ENCODE data around the gene ZC3H12C. TPM values are rescaled to one million over a fixed set of nuclear protein-coding genes. Genes with fewer than 3 reads are reported as not detected.
A peak's percentile ranks its signal among the peaks of the same experiment; 100 is the strongest.
"Not testable (repeated sequence)": the region's sequence is repeated elsewhere in the genome, so short reads cannot be mapped to it uniquely, and the experiment has no call there.

Gene ZC3H12C
- total and polyA plus RNA-seq, 7 donors: 1.8 to 21.7 (median 16.4) TPM

DNA sequence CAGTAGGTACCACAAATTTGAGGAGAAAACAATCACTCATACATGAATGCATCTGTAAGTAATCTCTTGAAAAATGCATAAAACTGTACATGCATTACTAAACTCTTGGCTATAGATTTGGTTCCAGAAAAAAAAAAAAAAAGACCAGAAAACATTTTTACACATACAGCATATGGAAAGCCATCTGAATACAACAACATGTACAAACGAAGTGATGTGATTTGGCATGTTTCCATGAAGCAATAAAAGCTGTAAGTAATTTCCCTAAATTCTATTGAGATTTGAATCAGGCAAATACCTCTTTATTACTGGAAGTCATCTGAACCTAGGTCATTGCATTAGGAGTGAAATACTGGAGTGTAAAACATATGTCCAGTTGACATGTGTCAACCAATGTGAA, 31.9 kb upstream of the ZC3H12C start:
- TF ChIP-seq EP300 (IDR thresholded peaks at IDR 0.05) (no peak), POLR2AphosphoS5 (IDR thresholded peaks at IDR 0.05) (no peak), POLR2A (IDR thresholded peaks at IDR 0.05) (no peak)
- TF ChIP-seq, protein P1, sequence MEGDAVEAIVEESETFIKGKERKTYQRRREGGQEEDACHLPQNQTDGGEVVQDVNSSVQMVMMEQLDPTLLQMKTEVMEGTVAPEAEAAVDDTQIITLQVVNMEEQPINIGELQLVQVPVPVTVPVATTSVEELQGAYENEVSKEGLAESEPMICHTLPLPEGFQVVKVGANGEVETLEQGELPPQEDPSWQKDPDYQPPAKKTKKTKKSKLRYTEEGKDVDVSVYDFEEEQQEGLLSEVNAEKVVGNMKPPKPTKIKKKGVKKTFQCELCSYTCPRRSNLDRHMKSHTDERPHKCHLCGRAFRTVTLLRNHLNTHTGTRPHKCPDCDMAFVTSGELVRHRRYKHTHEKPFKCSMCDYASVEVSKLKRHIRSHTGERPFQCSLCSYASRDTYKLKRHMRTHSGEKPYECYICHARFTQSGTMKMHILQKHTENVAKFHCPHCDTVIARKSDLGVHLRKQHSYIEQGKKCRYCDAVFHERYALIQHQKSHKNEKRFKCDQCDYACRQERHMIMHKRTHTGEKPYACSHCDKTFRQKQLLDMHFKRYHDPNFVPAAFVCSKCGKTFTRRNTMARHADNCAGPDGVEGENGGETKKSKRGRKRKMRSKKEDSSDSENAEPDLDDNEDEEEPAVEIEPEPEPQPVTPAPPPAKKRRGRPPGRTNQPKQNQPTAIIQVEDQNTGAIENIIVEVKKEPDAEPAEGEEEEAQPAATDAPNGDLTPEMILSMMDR (IDR thresholded peaks at IDR 0.05): no peak
- Histone ChIP-seq H3K4me1 (no peaks in the 10 kb centered on the region), H3K9me3 (no peaks in the 10 kb centered on the region), H3K27me3 (no peaks in the 10 kb centered on the region), H3K4me3 (no peak overlapping the region), H3K27ac (no peak overlapping the region), H3K36me3 (no peaks in the 10 kb centered on the region)
- WGBS, 2 donors: 6 to 46% methylated on average over 1 of the region's 1 CpG
- intact Hi-C loops (cut with DNase I): no loop called here
- DNase-seq: no peak

DNA sequence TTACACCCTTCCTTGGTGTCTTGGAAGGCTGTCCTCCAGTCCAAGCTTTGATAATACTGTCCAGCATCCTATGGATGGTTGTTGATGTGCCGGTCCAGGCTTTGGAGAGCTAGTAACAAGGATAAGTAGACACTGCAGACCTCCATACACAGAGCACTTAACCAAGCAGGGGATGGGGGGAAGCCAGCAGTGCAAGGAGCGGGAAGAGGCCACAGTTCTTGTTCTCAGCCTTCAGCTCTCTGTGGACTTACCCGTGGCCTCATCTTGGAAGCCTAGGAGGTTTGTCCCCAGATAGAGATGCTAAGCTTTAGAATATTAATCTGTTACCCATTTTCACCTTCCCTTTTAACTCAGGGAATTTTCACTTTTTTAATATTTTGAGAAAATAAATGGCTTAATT, 30.9 kb upstream of the ZC3H12C start:
- intact Hi-C loops (cut with DNase I): no loop called here
- Histone ChIP-seq H3K27ac (no peak overlapping the region), H3K9me3 (no peaks in the 10 kb centered on the region), H3K4me1 (no peaks in the 10 kb centered on the region), H3K36me3 (no peaks in the 10 kb centered on the region), H3K27me3 (no peaks in the 10 kb centered on the region), H3K4me3 (no peak overlapping the region)
- no peak for TF ChIP-seq POLR2AphosphoS5 (IDR thresholded peaks at IDR 0.05)
- TF ChIP-seq, protein P1 (IDR thresholded peaks at IDR 0.05): no peak
- TF ChIP-seq EP300 (IDR thresholded peaks at IDR 0.05): no peak
- TF ChIP-seq POLR2A (IDR thresholded peaks at IDR 0.05): no peak
- DNase-seq: no peak
- 92 to 94% methylated on average over 3 of the region's 3 CpGs for WGBS, 2 donors

DNA sequence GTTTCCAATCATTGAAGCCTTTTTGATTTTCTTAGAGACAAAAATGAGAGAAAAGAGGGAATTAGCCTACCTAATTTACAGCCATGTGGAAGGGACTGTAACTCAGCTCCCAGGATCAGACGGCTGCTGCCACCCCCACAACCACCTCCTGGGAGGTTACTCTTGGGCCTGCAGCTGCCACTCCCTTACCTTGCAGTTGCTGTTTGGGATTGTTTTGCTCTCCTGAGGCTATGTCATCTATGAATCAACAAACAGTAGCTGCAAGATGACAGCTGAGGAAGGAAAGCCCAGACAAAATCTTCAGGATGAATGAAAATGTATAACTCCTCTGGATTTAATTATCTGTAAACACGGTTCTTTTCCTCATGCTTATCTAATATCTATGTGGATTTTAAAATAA, 28.0 kb upstream of the ZC3H12C start:
- Histone ChIP-seq H3K27me3 (no peaks in the 10 kb centered on the region), H3K36me3 (no peaks in the 10 kb centered on the region), H3K4me1 (peaks cover 0 to 3% (median 0%) of the 10 kb centered on the region in 4 donors), H3K9me3 (no peaks in the 10 kb centered on the region), H3K4me3 (no peak overlapping the region), H3K27ac (no peak overlapping the region)
- intact Hi-C loops (cut with DNase I): no loop called here
- 13 to 61% methylated on average over 2 of the region's 2 CpGs for WGBS, 2 donors
- TF ChIP-seq POLR2A (IDR thresholded peaks at IDR 0.05) (no peak), EP300 (IDR thresholded peaks at IDR 0.05) (no peak), POLR2AphosphoS5 (IDR thresholded peaks at IDR 0.05) (no peak)
- TF ChIP-seq, protein P1 (IDR thresholded peaks at IDR 0.05): no peak
- no peak for DNase-seq

DNA sequence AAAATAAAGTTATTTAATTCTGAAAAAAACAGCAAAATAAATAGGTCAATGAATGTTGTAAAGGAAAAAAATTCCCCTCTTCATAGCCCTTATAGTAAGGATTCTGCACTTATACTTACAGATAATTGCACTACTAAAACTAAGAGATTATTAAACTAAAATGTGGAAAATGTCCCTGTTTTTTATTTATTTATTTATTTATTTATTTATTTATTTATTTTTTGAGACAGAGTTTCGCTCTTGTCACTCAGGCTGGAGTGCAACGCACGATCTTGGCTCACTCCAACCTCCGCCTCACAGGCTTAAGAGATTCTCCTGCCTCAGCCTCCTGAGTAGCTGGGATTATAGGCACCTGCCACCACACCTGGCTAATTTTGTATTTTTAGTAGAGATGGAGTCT, 25.2 kb upstream of the ZC3H12C start:
- H3K27me3 ChIP-seq; intact Hi-C loops (cut with DNase I); H3K4me1 ChIP-seq; H3K4me3 ChIP-seq; H3K36me3 ChIP-seq; H3K9me3 ChIP-seq; DNase-seq; H3K27ac ChIP-seq: not testable (repeated sequence)
- 97% methylated on average over 4 of the region's 4 CpGs for WGBS, 2 donors

DNA sequence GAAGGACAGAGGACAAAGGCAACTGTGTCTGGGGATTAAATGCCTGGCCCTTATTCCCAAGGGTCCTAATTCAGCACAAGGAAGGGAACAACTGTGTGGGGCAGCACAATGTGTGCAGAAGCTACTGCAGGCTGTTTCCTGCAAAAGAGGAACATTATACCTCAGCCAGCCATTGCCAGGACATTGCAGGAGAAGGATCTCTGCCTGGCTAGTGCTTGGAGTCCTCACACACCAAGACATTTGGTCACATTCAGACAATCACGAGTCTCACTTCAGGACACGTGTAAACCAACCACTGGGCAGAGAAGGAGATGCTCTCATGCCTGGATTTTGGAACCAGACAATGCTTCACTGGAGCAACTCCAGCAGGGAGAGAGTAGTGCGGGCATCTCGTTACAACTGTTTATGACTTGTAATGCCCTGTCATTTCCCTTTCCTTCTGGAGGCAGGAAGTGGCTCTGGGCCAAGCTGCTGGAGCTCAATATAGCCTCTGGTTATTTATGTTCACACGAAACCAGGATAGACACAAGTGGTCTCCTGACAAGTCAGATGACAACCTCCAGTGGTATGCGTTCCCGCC, 23.9 kb upstream of the ZC3H12C start:
- Histone ChIP-seq H3K27ac (peak overlapping the region in 3 of 4 donors; percentile 26 to 47 (median 26)), H3K27me3 (no peaks in the 10 kb centered on the region), H3K4me1 (peaks cover 0 to 3% (median 0%) of the 10 kb centered on the region in 4 donors), H3K4me3 (no peak overlapping the region), H3K9me3 (no peaks in the 10 kb centered on the region), H3K36me3 (no peaks in the 10 kb centered on the region)
- intact Hi-C loops (cut with DNase I): no loop called here
- DNase-seq: peak; percentile 74
- TF ChIP-seq POLR2AphosphoS5 (IDR thresholded peaks at IDR 0.05) (peak in 2 of 4 donors; percentile 23 to 42), EP300 (IDR thresholded peaks at IDR 0.05) (no peak)
- WGBS, 2 donors: 17 to 24% methylated on average over 7 of the region's 7 CpGs

DNA sequence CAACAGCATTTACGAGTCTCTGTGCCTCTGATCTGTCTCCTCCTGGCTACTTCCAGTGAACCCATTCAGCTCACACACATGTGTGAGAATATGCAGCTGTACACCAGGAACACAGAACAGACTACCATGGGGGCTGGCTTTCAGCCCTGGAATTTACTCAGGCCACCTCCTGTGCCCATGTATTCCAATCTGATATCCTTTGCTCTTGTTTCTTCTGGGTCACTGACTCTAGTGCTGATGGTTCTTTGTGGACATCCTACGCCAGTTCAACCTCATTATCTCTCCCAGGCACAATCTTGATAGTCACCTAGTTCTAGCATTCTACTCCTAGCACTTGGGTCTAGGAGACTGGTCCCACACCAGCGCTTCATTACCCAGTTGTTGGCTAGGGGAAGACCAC, 23.0 kb upstream of the ZC3H12C start:
- H3K27ac ChIP-seq: no peak overlapping the region
- 93% methylated on average over 3 of the region's 3 CpGs for WGBS, 2 donors

More for the DNA sequence above, 23.0 kb upstream of the ZC3H12C start:
- Histone ChIP-seq H3K36me3 (no peaks in the 10 kb centered on the region), H3K9me3 (no peaks in the 10 kb centered on the region), H3K4me3 (no peak overlapping the region), H3K27me3 (no peaks in the 10 kb centered on the region), H3K4me1 (peaks cover 0 to 3% (median 0%) of the 10 kb centered on the region in 4 donors)
- no peak for DNase-seq
- TF ChIP-seq, protein P1 (IDR thresholded peaks at IDR 0.05): no peak
- intact Hi-C loops (cut with DNase I): no loop called here
